SK-N-MC (cell line): ENCODE measurements around the gene ATP6V1F.

ENCODE experiments used
- DNase-seq: peaks from one replicate; pipeline ENCODE4 v3.0.0-alpha.2; 2011; ENCODE audit warnings: low read depth, low spot score
- H3K27ac ChIP-seq: fragments of 200-600 bp; sonication (generic); 2 replicates; pipeline ENCODE4 v1.5.1; 2016; ENCODE audit warnings: mixed run types
- H3K36me3 ChIP-seq: fragments of 200-600 bp; sonication (generic); 2 replicates; pipeline ENCODE4 v1.6.1; 2017; ENCODE audit warnings: antibody characterized with exemption, low read length, mixed read lengths; ENCODE audit not compliant: insufficient read depth
- H3K4me3 ChIP-seq: fragments of 200-600 bp; sonication (generic); 2 replicates; pipeline ENCODE4 v1.5.1; 2016
- H3K9ac ChIP-seq: fragments of 200-600 bp; sonication (generic); 2 replicates; pipeline ENCODE4 v1.8.0; 2017; ENCODE audit warnings: mixed run types, mixed read lengths; ENCODE audit not compliant: insufficient read length
- H3K9me3 ChIP-seq: fragments of 200-600 bp; sonication (generic); 2 replicates; pipeline ENCODE4 v1.6.1; 2017; ENCODE audit warnings: low read depth, mild to moderate bottlenecking, antibody characterized with exemption, low read length, moderate library complexity, mixed read lengths
- EZH2 ChIP-seq: fragments of 200-600 bp; sonication (generic); IDR thresholded peaks from one replicate; pipeline ENCODE4 v1.6.1; 2017; ENCODE audit warnings: antibody characterized with exemption
- FOXP2 ChIP-seq: optimal IDR thresholded peaks from 2 replicates; pipeline ENCODE3; 2011; ENCODE audit warnings: mild to moderate bottlenecking, moderate library complexity; ENCODE audit not compliant: insufficient read depth; ENCODE audit errors: extremely low read length, control extremely low read depth
- POLR2AphosphoS5 ChIP-seq: IDR thresholded peaks from 2 replicates; pipeline ENCODE4 v1.6.1; 2012; ENCODE audit warnings: mild to moderate bottlenecking, low read depth, low read length, borderline replicate concordance

Gene ATP6V1F

DNA sequence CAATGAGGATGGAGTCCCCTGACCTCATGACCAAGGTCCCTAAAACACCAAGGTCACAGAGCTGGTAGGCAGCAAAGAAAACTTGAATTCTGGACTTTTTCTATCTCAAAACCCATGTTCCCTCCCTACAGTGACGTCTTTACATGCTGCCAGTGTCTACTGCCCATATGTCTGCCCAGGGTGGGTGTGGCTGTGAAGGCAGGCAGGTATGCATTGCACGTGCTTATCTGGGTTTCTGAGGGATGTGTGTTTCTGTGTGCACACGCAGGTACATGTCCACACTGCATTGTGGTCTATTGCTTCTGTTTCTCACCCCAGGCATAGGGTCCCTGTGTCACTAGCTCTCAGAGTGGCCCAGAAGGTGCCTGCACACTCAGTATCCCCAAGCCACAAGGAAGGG lies 13.5 kb downstream of the ATP6V1F start:
- no peak overlapping the region for H3K4me3 ChIP-seq
- no peak overlapping the region for H3K27ac ChIP-seq
- H3K9me3 ChIP-seq, result no peaks in the 10 kb centered on the region
- DNase-seq, result no peak
- H3K9ac ChIP-seq, result no peak overlapping the region
- no peaks in the 10 kb centered on the region for H3K36me3 ChIP-seq
- TF ChIP-seq FOXP2 (no peak), POLR2AphosphoS5 (no peak), EZH2 (no peak)

DNA sequence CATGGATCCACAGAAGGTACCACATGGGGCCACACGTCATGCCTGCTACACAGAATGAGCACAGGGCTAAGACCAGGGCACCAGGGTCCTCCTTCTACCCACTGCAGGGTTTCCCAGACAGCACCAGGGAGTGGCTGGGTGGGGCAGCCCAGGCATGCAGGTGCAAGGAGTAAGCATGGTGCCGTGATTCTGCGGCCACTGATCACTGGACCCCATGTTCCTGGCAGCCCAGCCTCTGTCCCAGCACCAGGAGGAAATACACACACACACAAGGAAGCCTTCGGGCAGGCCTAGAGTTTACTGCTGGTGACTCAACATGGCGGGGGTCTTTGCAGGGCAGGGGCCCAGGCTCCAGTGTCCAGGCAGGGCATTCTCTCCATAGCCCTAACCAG lies 13.9 kb downstream of the ATP6V1F start:
- no peak overlapping the region for H3K4me3 ChIP-seq
- no peak overlapping the region for H3K9ac ChIP-seq
- no peak for DNase-seq
- H3K9me3 ChIP-seq, result no peaks in the 10 kb centered on the region
- TF ChIP-seq POLR2AphosphoS5, result no peak
- TF ChIP-seq FOXP2, result no peak
- no peak for TF ChIP-seq EZH2
- H3K27ac ChIP-seq, result no peak overlapping the region
- no peaks in the 10 kb centered on the region for H3K36me3 ChIP-seq

DNA sequence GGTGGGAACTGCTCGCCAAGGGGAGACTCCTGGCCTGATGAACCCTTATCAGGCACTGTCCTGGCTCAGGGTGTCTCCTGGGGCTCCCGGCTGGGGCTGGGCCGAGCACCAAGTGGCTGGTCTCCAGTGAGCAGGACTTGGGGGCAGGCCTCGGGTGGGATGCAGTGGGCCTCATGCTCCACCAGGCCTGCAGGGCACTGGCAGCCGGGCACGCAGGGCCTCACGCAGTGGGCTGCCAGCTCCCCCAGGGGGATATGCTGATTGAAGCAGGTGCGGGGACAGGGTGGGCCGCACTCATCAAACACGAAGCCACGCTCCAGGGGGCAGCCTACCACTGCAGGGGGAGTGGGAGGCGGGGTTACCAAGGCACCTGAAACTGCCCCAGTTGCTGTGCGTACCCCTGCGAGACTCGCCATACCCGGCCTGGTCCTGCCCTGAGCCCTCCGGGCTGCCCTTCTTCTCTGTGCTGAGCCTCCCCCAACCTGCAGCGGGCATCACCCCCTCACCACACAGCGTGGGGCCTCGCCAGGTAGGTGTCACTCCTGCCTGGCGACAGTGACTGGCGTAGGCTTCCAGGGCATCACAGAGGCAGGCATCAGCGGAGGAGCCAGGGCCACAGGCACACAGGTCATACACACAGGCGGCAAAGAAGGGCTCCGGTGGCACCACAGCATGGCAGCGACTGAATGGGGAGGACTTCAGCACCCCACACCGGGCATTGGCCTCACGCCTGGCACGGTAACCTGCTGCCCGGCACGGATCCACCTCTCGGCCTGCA lies 14.5 kb downstream of the ATP6V1F start:
- DNase-seq, result no peak
- no peak for TF ChIP-seq FOXP2
- no peak for TF ChIP-seq POLR2AphosphoS5
- no peak for TF ChIP-seq EZH2
- H3K27ac ChIP-seq, result no peak overlapping the region
- no peaks in the 10 kb centered on the region for H3K36me3 ChIP-seq
- no peak overlapping the region for H3K4me3 ChIP-seq
- H3K9me3 ChIP-seq, result no peaks in the 10 kb centered on the region
- no peak overlapping the region for H3K9ac ChIP-seq

DNA sequence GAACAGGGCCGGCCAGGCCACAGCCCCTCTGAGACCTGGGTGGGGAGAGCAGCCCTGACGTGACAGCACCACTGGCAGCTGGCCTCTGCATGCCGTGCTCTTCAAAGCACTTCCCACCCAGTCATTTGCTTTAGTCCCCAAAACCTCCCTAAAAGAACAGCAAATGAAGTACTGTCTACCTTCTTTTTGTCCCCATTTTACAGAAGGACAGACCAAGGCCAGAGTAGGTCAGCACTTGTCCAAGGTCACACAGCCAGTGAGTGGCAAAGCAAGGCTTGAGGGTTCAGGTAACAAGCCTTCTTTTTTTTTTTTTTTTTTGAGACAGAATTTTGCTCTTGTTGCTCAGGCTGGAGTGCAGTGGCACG lies 15.1 kb downstream of the ATP6V1F start:
- Histone ChIP-seq H3K4me3 (no peak overlapping the region), H3K9me3 (no peaks in the 10 kb centered on the region), H3K36me3 (no peaks in the 10 kb centered on the region), H3K9ac (no peak overlapping the region), H3K27ac (no peak overlapping the region)
- no peak for DNase-seq
- TF ChIP-seq EZH2 (no peak), POLR2AphosphoS5 (no peak), FOXP2 (no peak)

DNA sequence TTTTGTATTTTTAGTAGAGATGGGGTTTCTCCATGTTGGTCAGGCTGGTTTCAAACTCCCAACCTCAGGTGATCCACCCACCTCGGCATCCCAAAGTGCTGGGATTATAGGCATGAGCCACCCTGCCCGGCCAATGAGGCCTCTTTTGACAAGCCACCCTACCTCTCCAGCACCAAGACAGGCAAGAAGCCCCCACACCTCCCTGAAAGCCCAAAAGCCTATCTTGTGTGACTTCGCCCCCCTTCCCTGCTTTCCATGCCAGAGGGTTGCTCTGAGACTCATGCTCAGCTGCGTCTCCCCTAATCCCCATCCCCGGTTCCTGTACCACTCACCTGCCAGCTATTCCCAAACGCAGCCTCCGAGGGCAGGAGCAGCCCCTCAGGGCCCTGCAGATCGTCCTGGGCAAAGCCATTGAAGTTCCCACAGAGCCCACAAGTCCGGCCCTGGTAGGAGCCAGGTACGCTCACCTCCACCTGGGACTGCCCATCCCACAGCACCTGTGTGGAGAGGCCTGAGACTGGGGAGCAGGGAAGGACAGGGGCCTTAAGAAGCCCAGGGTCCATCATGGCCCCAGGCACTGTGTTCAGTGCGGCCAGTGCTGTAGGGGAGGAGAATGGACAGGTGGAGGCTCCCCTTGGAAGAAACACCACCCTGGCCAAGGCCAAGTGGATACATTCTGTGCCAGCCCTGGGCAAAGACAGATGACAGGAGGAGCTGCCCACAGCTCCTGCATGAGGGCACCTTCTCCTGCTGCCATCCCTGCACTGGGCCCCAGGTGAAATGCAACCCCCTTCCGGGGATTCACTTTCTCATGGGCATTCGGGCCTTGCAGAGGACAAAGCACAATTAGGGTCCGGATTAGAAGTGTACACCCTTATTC lies 15.8 kb downstream of the ATP6V1F start:
- Histone ChIP-seq H3K9ac (no peak overlapping the region), H3K4me3 (no peak overlapping the region), H3K9me3 (no peaks in the 10 kb centered on the region), H3K36me3 (no peaks in the 10 kb centered on the region), H3K27ac (no peak overlapping the region)
- TF ChIP-seq FOXP2 (no peak), POLR2AphosphoS5 (no peak), EZH2 (no peak)
- DNase-seq, result no peak

DNA sequence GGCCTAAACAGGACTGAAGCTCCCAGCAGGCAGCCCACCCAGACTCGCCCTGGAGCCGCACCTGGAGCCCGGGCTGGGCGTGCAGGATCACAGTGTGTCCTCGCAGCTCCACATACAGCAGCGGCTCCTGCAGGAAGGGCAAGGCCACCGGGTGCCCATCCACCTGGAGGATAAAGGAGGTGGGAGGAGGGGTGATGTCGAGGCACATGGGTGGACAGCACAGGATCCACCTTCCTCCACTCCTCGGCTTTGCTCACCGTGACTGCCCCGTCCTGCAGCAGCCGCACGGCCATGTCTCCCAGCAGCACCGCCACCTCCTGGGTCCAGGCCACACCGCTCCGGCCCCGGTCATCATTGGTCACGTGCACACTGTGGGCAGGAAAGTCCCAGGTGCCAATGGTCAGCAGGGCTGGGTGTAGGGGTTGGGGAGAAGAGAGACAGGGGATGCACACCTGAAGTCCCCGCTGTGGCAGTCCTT lies 16.8 kb downstream of the ATP6V1F start:
- no peak for TF ChIP-seq EZH2
- no peak for TF ChIP-seq FOXP2
- no peak for TF ChIP-seq POLR2AphosphoS5
- Histone ChIP-seq H3K4me3 (no peak overlapping the region), H3K36me3 (no peaks in the 10 kb centered on the region), H3K27ac (no peak overlapping the region), H3K9ac (no peak overlapping the region), H3K9me3 (no peaks in the 10 kb centered on the region)
- no peak for DNase-seq

DNA sequence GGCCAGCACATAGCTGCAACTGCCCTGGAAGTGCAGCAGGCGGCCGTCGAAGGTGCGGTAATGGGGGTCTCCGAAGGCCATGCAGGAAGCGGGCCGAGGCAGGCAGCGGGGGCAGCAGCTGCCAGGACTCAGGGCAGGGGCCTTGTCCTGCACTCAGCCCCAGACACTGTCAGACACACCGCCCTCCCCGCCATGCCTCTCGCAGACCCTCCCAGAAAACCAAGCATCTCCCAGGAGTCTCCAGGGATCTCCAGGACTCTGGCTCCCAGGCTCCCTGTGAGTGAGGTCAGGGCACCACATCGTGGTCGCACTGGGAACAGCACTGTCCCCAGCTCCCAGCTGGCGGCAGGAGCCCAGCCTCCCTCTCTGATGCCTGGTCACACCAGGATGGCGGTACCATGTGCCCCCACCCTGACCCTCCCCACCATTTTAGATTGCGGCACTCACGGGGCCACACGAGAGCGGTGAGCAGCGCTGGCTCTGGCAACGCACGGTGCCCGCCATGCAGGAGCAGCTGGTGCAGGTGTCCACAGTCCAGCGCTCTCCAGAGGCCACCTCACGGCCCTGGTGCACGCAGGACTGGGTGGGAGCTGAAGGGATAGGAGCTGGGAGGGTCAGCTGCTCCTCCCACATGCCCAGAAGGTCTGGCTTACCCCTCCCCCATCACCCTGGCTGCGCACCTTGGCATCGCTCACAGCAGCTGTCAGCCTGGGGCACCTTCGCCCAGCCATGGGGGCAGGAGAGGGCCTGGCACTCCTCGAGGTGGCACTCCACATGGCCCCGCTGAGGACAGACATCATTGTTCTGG lies 17.5 kb downstream of the ATP6V1F start:
- H3K4me3 ChIP-seq, result no peak overlapping the region

More for the DNA sequence above, 17.5 kb downstream of the ATP6V1F start:
- Histone ChIP-seq H3K36me3 (no peaks in the 10 kb centered on the region), H3K27ac (no peak overlapping the region), H3K9ac (no peak overlapping the region), H3K9me3 (no peaks in the 10 kb centered on the region)
- TF ChIP-seq FOXP2 (no peak), EZH2 (no peak), POLR2AphosphoS5 (no peak)
- no peak for DNase-seq
